RWPE1 (cell line): ENCODE results near the gene RECQL5.
A peak's percentile ranks its signal among the peaks of the same experiment; 100 is the strongest.

Source experiments
- CTCF ChIA-PET: fragments of 350-600 bp; sonication (Branson Sonifier 250); formaldehyde crosslinking; extraction: SDS; loops from one replicate; lab custom pipeline; 2021; lab: Yijun Ruan, JAX
- POLR2A ChIA-PET: fragments of 400-600 bp; formaldehyde crosslinking; extraction: SDS; loops from one replicate; lab custom pipeline; 2020; ENCODE audit warnings: antibody characterized with exemption; ENCODE audit not compliant: low non-redundant PET; lab: Yijun Ruan, JAX
- DNase-seq: peaks from one replicate; pipeline ENCODE4 v3.0.0; 2012; ENCODE audit warnings: low spot score
- H3K27ac ChIP-seq: fragments of 450-650 bp; 2 replicates; pipeline ENCODE4 v1.5.1; 2017
- CTCF ChIP-seq: fragments of 450-650 bp; conservative IDR thresholded peaks from 2 replicates; pipeline ENCODE4 v1.5.1; 2017; ENCODE audit warnings: low read depth, mild to moderate bottlenecking

The RECQL5 gene

DNA sequence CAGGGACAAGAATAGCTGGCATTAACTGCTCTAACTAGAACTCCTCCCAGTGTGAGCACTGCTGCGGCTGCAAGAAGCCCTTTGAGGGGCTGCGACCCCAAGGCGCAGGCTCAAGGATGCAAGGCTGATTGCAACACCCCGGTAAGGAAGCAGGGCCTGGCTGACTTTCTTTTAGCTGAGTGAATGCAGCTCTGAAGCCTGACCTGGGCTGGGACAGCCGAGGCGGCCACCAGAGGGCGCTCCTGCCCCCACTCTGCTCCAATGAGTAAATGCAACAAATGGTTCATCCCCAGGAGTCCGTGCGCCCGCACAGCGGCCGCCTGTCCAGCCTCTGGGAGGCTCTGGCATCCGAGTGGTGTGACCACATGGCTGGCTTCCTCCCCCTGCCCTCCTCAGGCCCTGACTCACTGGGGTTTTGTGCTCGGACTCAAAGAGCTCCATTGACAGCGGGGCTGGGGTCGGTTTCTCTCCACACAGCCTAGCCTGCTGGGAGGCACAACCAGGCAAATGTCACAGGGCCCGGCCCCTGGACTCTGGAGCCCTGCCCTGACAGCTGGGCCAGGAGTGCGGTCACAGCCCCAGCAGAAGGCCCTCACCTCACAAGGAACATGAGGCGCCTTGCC is 34.0 kb downstream of the RECQL5 start, which contains the start of gene SMIM5:
SMIM5 (plus strand) TSS at position 572 of the 623 bp plus-strand sequence. CDS start 6,768 bp downstream, outside the sequence.
- ChIA-PET POLR2A (interaction anchor here (1.1 kb wide), 1 partner anchor 20 kb away, joined by 3 read pairs; no protein-coding TSS in a partner anchor), CTCF (interaction anchor here (0.5 to 3.3 kb wide), 45 partner anchors 9 to 1924 kb away, joined by 3 to 54 read pairs (median 4); partner anchors contain the start of genes CASKIN2, ITGB4, MIF4GD and RECQL5)
- DNase-seq = peak; percentile 85
- TF ChIP-seq CTCF = peak; percentile 98
- peak within 1 kb of the TSS; percentile 70 for H3K27ac ChIP-seq

DNA sequence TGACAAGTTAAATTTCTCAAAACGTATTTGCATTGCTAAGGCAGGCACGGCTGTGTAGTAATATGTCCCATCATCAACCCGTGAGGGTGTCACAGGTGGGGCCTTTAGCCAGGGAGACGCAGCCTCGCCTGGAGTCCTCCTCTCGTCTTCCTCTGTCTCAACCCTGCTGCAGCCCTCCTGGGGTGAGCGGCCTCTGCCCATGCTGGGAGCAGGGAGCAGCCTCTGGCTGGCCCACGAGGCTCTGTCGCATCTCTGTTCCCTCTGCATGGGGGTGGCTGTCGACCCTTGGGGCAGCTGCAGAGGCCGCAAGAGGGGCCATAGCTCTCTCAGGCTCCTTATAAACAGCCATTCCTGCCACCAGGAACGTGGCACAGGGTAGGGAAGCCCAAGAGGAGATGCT is 34.5 kb downstream of the RECQL5 start:
- peak overlapping the region; percentile 70 for H3K27ac ChIP-seq
- DNase-seq = no peak
- POLR2A ChIA-PET = interaction anchor here (1.1 kb wide), 1 partner anchor 21 kb away, joined by 3 read pairs; no protein-coding TSS in a partner anchor
- CTCF ChIA-PET = interaction anchor here (0.5 to 3.3 kb wide), 28 partner anchors 8 to 551 kb away, joined by 3 to 54 read pairs (median 6); partner anchors contain the start of gene ITGB4
- TF ChIP-seq CTCF = no peak

DNA sequence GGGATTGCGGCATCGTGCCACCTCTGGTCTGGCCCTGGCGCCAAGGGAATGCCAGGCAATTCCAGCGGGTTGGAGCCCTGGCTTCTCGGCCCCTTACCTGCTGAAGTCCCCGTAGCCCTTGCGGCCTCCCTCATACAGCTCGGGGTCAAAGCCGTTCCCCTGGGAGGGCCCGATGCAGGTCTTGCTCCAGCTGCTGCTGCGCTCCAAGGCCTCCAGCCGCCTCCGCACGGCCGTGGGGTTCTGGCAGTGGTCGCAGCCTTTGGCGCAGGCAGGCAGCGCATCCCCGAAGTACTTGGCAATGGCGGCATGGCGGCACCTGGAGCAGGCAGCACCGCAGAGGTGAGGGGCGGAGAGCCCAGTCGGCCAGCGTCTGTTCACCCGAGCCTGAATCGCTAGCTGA is 35.6 kb downstream of the RECQL5 start:
- ChIA-PET CTCF (no interaction called here), POLR2A (no interaction called here)
- TF ChIP-seq CTCF = no peak
- no peak overlapping the region for H3K27ac ChIP-seq
- no peak for DNase-seq

DNA sequence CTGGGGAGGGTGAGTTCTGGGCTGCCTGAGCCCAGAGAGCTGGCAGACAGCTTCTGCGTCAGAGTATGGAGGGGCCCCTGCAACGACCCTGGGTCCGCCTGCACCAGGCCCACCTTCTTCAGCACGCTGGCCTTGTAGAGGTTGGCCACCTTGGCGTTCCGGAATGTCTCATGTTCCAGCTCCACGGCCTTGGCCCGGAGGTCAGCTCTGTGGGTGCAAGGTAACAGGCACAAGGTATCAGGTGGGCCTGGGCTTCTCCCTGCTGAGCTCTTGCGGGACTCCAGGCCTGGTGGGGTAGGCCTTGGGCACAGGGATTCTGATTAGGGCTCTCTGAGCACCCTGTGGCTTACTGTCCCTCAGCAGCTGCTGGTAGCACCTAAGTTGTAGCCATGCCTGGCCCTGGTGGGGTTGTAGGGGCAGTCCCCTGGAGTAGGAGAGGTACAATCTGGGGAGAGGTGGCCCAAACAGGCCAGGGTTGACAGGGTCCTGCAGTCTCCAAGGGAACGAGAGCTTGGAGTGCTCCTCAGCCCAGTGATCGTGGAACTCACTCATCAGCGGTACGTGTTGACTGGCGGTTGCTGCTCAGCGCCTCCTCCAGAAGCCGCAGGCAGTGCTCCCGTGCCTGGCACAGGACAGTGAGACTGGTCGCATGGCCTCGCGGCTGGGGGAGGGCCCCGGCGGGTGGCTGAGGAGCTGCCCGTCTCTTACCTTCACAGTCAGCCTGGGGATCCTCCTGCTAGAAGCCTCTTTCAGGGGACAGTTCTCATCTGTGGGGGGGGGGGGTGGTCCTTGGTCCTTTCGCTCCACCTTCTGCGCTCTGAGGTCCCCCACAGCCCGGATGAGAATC is 36.7 kb downstream of the RECQL5 start:
- POLR2A ChIA-PET = no interaction called here
- CTCF ChIA-PET = interaction anchor here (0.7 to 1.4 kb wide), 5 partner anchors 8 to 214 kb away, joined by 3 to 5 read pairs (median 4); no protein-coding TSS in a partner anchor
- H3K27ac ChIP-seq = no peak overlapping the region
- TF ChIP-seq CTCF = no peak
- no peak for DNase-seq

DNA sequence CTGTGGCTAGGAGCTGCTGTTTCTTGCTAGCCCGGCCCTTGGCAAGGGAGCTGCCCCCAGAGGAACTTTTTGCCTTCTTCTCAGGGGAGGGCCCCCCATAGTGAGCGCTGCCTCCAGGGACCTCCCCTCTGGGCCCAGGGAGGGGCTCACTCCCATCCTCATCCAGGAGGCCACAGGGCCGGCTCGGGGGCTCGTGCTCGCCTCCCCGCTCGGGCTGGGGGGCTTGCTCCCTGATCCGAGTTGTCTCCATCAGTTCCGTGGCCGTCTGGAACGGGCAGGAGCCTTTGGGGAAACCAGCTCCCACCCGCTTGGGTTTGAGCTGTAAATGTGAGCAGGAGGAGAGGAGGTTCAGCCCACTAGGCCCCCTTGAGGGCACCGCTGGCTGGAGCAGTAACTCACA is 37.8 kb downstream of the RECQL5 start:
- peak overlapping the region; percentile 11; the same call in 1 of the 2 replicates for H3K27ac ChIP-seq
- no peak for TF ChIP-seq CTCF
- CTCF ChIA-PET = interaction anchor here (0.8 to 1.4 kb wide), 4 partner anchors 9 to 121 kb away, joined by 3 to 4 read pairs (median 3); no protein-coding TSS in a partner anchor
- POLR2A ChIA-PET = interaction anchor here (0.6 kb wide), 1 partner anchor 119 kb away, joined by 4 read pairs; no protein-coding TSS in a partner anchor
- DNase-seq = no peak

DNA sequence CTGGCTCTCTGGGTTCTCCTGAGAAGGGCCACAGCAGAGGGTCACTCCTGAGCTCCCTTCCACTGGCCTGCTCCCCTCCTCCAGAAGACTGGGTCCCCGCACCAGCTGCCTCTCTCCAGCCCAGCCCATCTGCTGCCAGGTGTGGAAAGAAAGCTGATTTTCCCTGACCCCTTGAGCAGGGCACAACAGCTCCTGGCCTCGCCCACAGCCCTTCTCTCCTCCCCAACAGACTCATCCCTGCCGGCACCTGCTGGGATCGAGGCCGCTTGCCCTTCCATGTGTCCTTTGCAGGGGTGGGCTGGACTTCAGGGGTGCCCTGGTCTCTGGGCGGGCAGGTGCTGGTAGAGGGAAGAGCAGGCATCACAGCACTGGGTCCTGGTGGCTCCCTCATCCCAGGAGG is 38.5 kb downstream of the RECQL5 start:
- POLR2A ChIA-PET = no interaction called here
- peak overlapping the region; percentile 11 for H3K27ac ChIP-seq
- DNase-seq = no peak
- CTCF ChIA-PET = interaction anchor here (0.5 to 1.1 kb wide), 3 partner anchors 26 to 119 kb away, joined by 3 read pairs; no protein-coding TSS in a partner anchor
- no peak for TF ChIP-seq CTCF
